GM21381 (cell line): ENCODE measurements around the gene NPTX1.

Source experiments
- ATAC-seq: cut with Tn5 transposase; IDR thresholded peaks from one replicate; pipeline ENCODE4 v1.9.1; 2021; ENCODE audit warnings: mild to moderate bottlenecking, moderate library complexity; ENCODE audit not compliant: unreplicated experiment

Gene NPTX1

DNA sequence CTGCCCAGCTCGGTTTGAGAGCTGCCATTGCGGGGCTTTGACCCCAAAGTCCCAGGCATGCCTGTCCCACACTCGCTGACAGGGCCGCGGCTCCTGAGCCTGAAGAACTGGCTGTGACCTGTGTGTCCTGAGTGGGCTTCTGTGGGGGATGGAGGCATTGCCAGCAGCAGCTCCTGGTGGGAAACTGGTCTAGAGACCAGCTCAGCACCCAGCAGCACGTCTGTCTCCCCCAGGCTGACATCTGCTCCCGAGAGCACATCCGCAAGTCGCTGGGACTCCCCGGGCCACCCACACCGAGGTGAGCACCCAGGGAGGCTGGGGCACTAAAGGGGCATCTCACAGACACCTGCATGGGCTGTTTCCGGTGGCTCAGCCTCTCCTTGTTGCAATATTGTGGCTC, 48.0 kb downstream of the NPTX1 start:
- ATAC-seq, result no peak

- no peak for ATAC-seq
Observed at GRCh38 chr17:80427366-80428282, 48.8 kb downstream of the NPTX1 start.

GRCh38 chr17:80426671-80427326, 49.6 kb downstream of the NPTX1 start:
- peak; percentile 55 for ATAC-seq

DNA sequence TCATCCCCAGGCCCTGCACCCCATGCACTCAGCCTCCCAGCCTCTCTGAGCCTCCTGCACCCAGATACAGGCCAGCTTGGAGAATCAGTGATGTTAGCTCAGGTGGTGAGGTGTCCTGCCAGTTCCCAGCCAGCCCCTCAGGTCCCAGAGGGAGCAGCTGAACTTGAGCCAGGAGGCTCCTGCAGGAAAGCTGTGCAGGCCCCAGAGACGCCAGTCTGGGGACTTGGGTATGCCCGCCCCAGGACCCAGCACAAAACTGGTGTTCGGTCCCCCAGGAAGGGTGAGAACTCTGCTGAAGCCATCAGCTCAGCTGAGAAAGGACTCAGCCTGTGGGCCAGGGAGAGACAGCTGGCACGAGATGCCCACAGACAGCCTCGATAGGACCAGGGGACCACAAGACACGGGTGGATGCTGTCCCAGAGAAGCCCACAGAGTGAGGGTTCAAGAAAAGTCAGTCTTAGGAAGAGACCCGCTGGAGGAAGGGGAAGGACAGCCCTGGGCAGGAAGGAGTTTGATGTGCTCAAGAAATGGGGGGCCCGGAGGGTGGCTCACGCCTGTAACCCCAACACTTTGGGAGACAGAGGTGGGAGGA, 50.5 kb downstream of the NPTX1 start:
- ATAC-seq, result no peak

- no peak for ATAC-seq
Observed at GRCh38 chr17:80424878-80425765, 51.3 kb downstream of the NPTX1 start.

- ATAC-seq, result no peak
Observed at GRCh38 chr17:80424261-80424660, 52.1 kb downstream of the NPTX1 start.

GRCh38 chr17:80423536-80424225, 52.7 kb downstream of the NPTX1 start:
- ATAC-seq, result no peak

- no peak for ATAC-seq
Observed at GRCh38 chr17:80422981-80423380, 53.4 kb downstream of the NPTX1 start.

DNA sequence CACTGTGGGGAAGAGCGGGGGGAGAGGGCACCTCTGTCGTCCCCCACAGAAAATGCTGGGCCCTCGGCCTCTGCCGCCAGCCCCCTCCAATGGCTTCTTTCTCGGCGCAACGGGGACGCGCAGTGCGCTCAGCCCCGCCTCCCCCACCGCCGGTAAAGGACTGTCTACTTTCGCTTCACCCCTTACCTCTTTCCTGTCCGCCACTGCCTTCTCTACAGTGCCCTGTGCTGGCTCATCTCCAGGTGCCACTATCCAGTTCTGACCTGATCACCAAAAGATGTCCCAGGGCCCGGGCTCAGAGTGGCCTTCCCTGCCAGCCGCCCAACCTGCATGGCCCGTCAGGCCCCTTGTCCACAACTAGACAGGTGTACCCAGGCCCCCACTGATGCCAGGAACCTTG, 54.1 kb downstream of the NPTX1 start:
- ATAC-seq, result no peak

GRCh38 chr17:80421381-80422090, 54.9 kb downstream of the NPTX1 start:
- ATAC-seq, result no peak

DNA sequence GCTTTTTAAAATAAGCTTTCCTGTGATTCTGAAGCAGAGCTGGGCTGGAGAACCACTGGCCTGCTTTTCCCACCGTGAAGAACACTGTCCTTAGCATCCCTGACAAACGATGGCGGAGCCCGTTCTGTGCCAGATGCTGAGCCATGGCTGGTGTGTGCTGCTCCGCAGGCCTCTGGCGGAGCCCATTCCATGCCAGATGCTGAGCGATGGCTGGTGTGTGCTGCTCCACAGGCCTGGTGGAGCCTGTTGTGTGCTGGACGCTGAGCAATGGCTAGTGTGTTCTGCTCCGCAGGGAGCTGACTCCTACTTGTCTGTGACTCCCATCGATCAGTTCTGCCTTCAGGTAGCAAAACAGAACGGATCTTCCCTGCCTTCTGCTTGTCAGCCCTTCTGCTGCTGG, 57.2 kb downstream of the NPTX1 start:
- no peak for ATAC-seq

DNA sequence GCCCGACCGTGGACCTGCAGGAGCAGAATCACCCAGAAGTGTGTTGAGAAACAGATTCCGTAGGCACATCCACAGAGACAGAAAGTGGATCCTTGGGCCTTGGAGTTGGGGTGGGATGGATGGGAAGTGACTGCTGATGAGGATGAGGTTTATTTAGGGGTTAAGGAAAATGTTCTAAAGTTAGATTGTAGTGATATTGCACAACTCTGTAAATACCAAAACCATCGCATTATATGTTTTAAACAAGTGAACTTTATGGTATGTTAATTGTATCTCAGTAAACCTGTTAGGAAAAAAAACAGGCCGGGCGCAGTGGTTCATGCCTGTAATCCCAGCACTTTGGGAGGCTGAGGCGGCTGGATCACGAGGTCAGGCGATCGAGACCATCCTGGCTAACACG, 57.8 kb downstream of the NPTX1 start:
- no peak for ATAC-seq
